ENCODE data around the gene CTRB2. TPM values are rescaled to one million over a fixed set of nuclear protein-coding genes. Genes with fewer than 3 reads are reported as not detected.

CTRB2 gene
- polyA plus RNA-seq, 3 donors, result not detected

GRCh38 chr16:75239542-75240122 lies 32.7 kb upstream of the CTRB2 start:
- H4K20me1 ChIP-seq (ENCODE audit: insufficient read depth, low read length), result no peaks in the 10 kb centered on the region
- H3K79me2 ChIP-seq (ENCODE audit: insufficient read depth, low read length), result no peaks in the 10 kb centered on the region
- no peak for DNase-seq
- H3K9me3 ChIP-seq (replicated peaks in 1 of 2; ENCODE audit: control insufficient read depth in 1 of 2, insufficient read depth in 1 of 2, low read length in 2 of 2), result no peaks in the 10 kb centered on the region
- intact Hi-C loops (cut with micrococcal nuclease), result loop anchor here in 1 of 2 donors (10.0 kb wide), 1 partner anchor 525 kb away; no protein-coding TSS in a partner anchor
- peaks cover 6 to 8% of the 10 kb centered on the region in 2 donors for H3K4me1 ChIP-seq (ENCODE audit: control insufficient read depth in 1 of 2, insufficient read depth in 2 of 2, low read length in 2 of 2)
- 91% methylated on average over 19 of the region's 19 CpGs for WGBS (ENCODE audit: insufficient coverage)
- Mint-ChIP-seq H3K27me3 (ENCODE audit: low read depth in 3 of 3) (peaks cover 55 to 98% (median 70%) of the 10 kb centered on the region in 3 donors), H3K9me3 (peaks cover 0 to 14% (median 1%) of the 10 kb centered on the region in 7 donors), H3K4me3 (peak overlapping the region in 1 of 2 donors; percentile 67), H3K27ac (no peak overlapping the region), H3K4me1 (peaks cover 6% of the 10 kb centered on the region), H3K36me3 (no peaks in the 10 kb centered on the region)
- TF ChIP-seq CTCF (IDR thresholded peaks at IDR 0.05), result no peak
- H2AFZ ChIP-seq (ENCODE audit: insufficient read depth, low read depth, low read length, poor library complexity, severe bottlenecking), result no peak overlapping the region
- no peak overlapping the region for H3K4me3 ChIP-seq (replicated peaks in 1 of 3; ENCODE audit: low read depth in 2 of 3, low read length in 3 of 3)
- H3K36me3 ChIP-seq (replicated peaks in 1 of 2; ENCODE audit: control insufficient read depth in 1 of 2, insufficient read depth in 2 of 2, low read length in 2 of 2), result no peaks in the 10 kb centered on the region
- no peak overlapping the region for H3K9ac ChIP-seq (ENCODE audit: insufficient read depth, low read length, poor library complexity, severe bottlenecking)
- peaks cover 0 to 79% of the 10 kb centered on the region in 2 donors for H3K27me3 ChIP-seq (ENCODE audit: control insufficient read depth in 2 of 2, insufficient read depth in 2 of 2, low read length in 2 of 2)
- H3K27ac ChIP-seq (ENCODE audit: low read depth in 1 of 2, low read length in 2 of 2), result no peak overlapping the region
- no peak overlapping the region for H3K4me2 ChIP-seq (replicated peaks; ENCODE audit: extremely low read depth, low read length, poor library complexity, severe bottlenecking)

DNA sequence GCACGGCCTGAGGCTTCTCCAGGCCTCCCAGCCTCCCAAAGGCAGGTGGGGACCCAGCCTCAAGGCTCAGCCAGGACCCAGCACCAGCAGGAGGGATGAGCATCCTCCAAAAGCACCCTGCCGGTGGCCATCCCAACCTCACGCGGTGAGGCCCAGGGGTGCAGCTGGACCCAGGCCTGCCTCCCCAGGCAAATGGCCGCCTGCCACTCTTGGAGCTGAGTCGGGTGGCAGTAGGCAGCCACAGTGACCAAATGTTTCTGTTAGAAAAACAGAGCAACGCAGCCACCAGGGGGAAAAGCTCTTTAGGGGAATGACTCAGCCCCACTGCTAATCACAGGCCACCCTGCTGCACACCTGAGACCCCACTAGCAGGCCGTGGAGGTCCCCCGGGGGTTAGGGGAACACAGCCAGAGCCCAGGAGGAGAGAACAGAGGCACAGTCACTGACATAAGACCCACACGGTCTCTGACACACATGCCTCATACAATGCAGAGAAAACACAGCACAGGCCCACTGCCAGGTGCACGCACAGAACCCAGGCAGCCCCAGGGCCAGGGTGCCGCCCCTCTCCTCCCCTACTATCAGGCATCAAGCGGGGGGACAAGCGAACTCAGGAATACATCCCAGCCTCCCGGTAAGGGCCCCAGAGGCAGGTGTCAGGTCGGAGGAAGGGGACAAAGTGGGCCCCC lies 32.0 kb upstream of the CTRB2 start:
- Mint-ChIP-seq H3K36me3 (no peaks in the 10 kb centered on the region), H3K27ac (peak overlapping the region in 1 of 7 donors; percentile 37), H3K9me3 (peaks cover 0 to 14% (median 1%) of the 10 kb centered on the region in 7 donors), H3K4me3 (peak overlapping the region in 1 of 2 donors; percentile 46), H3K27me3 (ENCODE audit: low read depth in 3 of 3) (peaks cover 53 to 99% (median 75%) of the 10 kb centered on the region in 3 donors), H3K4me1 (peaks cover under 1% of the 10 kb centered on the region)
- Histone ChIP-seq H3K79me2 (ENCODE audit: insufficient read depth, low read length) (no peaks in the 10 kb centered on the region), H3K27me3 (ENCODE audit: control insufficient read depth in 2 of 2, insufficient read depth in 2 of 2, low read length in 2 of 2) (peaks cover 0 to 84% of the 10 kb centered on the region in 2 donors), H3K36me3 (replicated peaks in 1 of 2; ENCODE audit: control insufficient read depth in 1 of 2, insufficient read depth in 2 of 2, low read length in 2 of 2) (no peaks in the 10 kb centered on the region), H3K9ac (ENCODE audit: insufficient read depth, low read length, poor library complexity, severe bottlenecking) (no peak overlapping the region), H2AFZ (ENCODE audit: insufficient read depth, low read depth, low read length, poor library complexity, severe bottlenecking) (no peak overlapping the region), H4K20me1 (ENCODE audit: insufficient read depth, low read length) (no peaks in the 10 kb centered on the region), H3K9me3 (replicated peaks in 1 of 2; ENCODE audit: control insufficient read depth in 1 of 2, insufficient read depth in 1 of 2, low read length in 2 of 2) (no peaks in the 10 kb centered on the region), H3K4me3 (replicated peaks in 1 of 3; ENCODE audit: low read depth in 2 of 3, low read length in 3 of 3) (no peak overlapping the region), H3K4me2 (replicated peaks; ENCODE audit: extremely low read depth, low read length, poor library complexity, severe bottlenecking) (no peak overlapping the region), H3K27ac (ENCODE audit: low read depth in 1 of 2, low read length in 2 of 2) (no peak overlapping the region), H3K4me1 (ENCODE audit: control insufficient read depth in 1 of 2, insufficient read depth in 2 of 2, low read length in 2 of 2) (peaks cover 0 to 2% of the 10 kb centered on the region in 2 donors)
- 88% methylated on average over 11 of the region's 16 CpGs for WGBS (ENCODE audit: insufficient coverage)
- no peak for TF ChIP-seq CTCF (IDR thresholded peaks at IDR 0.05)
- intact Hi-C loops (cut with micrococcal nuclease), result loop anchor here in 1 of 2 donors (10.0 kb wide), 1 partner anchor 526 kb away; no protein-coding TSS in a partner anchor
- no peak for DNase-seq

Data from CD14-positive monocyte (primary cell).